Activated CD4-positive, alpha-beta T cell treated with anti-CD3 and anti-CD28 coated beads for 36 hours (primary cell): ENCODE data around the gene GPR156. TPM values are rescaled to one million over a fixed set of nuclear protein-coding genes. Genes with fewer than 3 reads are reported as not detected.
A peak's percentile ranks its signal among the peaks of the same experiment; 100 is the strongest.

Experiments
- ATAC-seq: fragments of 200-7000 bp; cut with Tn5 transposase; one replicate; pipeline ENCODE4 v1.10.0; 2021; ENCODE audit warnings: mild to moderate bottlenecking, moderate library complexity
- CTCF ChIA-PET: fragments of 350-600 bp; sonication (Branson Sonifier 250); formaldehyde crosslinking; loops from one replicate; lab custom pipeline; 2021; ENCODE audit warnings: antibody characterized with exemption; lab: Charles Lee
- POLR2A ChIA-PET: fragments of 350-600 bp; sonication (Branson Sonifier 250); formaldehyde crosslinking; loops from one replicate; lab custom pipeline; 2021; ENCODE audit warnings: antibody characterized with exemption, inconsistent platforms; lab: Charles Lee
- DNase-seq: peaks from one replicate; pipeline ENCODE4 v3.0.0-alpha.2; 2020
- H3K27ac Mint-ChIP-seq: one replicate; pipeline ENCODE4 v1.8.0; 2021; ENCODE audit warnings: mixed read lengths
- H3K27me3 Mint-ChIP-seq: one replicate; pipeline ENCODE4 v1.8.0; 2021; ENCODE audit warnings: mixed read lengths
- H3K36me3 Mint-ChIP-seq: one replicate; pipeline ENCODE4 v1.8.0; 2021; ENCODE audit warnings: low read depth, mixed read lengths
- H3K4me1 Mint-ChIP-seq: one replicate; pipeline ENCODE4 v1.8.0; 2021; ENCODE audit warnings: mixed read lengths
- H3K4me3 Mint-ChIP-seq: one replicate; pipeline ENCODE4 v1.8.0; 2021; ENCODE audit warnings: mild to moderate bottlenecking, moderate library complexity, mixed read lengths
- H3K9me3 Mint-ChIP-seq: one replicate; pipeline ENCODE4 v1.8.0; 2021; ENCODE audit warnings: low read depth, mixed read lengths
- intact Hi-C, 2 experiments: fragments of 100-400 bp; cut with DNase I in 1 of 2; cut with micrococcal nuclease in 1 of 2; formaldehyde crosslinking; loops; one replicate each; pipeline versions ENCODE4 v1.14.2 to v1.15.1; 2022 to 2024; cut with DNase I, micrococcal nuclease
- total RNA-seq, 2 experiments: library from RNA; stranded (reverse); gene quantifications; one replicate each; pipeline ENCODE4 v1.2.3, GENCODE V29; 2021

Gene GPR156
- total RNA-seq, 2 experiments from 2014 or later, result 0.11 TPM; not detected in 1

- ATAC-seq (no peak), DNase-seq (no peak)
- intact Hi-C loops, result no loop called here
- Mint-ChIP-seq H3K4me1 (no peaks in the 10 kb centered on the region), H3K9me3 (no peaks in the 10 kb centered on the region), H3K36me3 (no peaks in the 10 kb centered on the region), H3K27me3 (peaks cover 27% of the 10 kb centered on the region), H3K27ac (no peak overlapping the region), H3K4me3 (no peak overlapping the region)
- ChIA-PET CTCF (no interaction called here), POLR2A (no interaction called here)
Measured at GRCh38 chr3:120274739-120275167, 10.3 kb downstream of the GPR156 start.

GRCh38 chr3:120272286-120272685, 12.7 kb downstream of the GPR156 start:
- Mint-ChIP-seq H3K27me3 (peaks cover 17% of the 10 kb centered on the region), H3K4me3 (no peak overlapping the region), H3K4me1 (no peaks in the 10 kb centered on the region), H3K9me3 (no peaks in the 10 kb centered on the region), H3K27ac (no peak overlapping the region), H3K36me3 (no peaks in the 10 kb centered on the region)
- ATAC-seq (no peak), DNase-seq (no peak)
- ChIA-PET CTCF (interaction anchor here (1.0 kb wide), 1 partner anchor 20 kb away, joined by 3 read pairs; no protein-coding TSS in a partner anchor), POLR2A (no interaction called here)
- intact Hi-C loops, result no loop called here

DNA sequence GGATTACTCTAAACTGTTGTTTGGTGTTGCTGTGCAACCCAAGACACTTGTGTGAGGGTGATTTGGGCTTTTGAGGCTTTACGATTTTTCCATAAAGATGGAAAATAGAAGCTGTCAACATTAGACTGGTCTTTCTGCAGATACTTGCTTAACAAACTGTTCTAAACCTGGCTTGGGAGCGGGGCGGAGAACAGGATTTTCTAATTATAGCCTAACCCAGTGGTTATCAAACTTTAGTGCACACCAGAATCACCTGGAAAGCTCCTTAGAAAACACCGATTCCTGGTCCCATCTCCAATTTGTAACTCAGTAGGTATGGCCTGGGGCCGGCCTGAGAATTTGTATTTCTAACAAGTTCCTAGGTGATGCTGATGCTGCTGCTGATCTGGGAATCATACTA, 19.0 kb downstream of the GPR156 start:
- ChIA-PET POLR2A (no interaction called here), CTCF (no interaction called here)
- H3K4me1 Mint-ChIP-seq, result no peaks in the 10 kb centered on the region
- H3K9me3 Mint-ChIP-seq, result no peaks in the 10 kb centered on the region
- H3K4me3 Mint-ChIP-seq, result no peak overlapping the region
- DNase-seq (no peak), ATAC-seq (no peak)
- intact Hi-C loops, result no loop called here
- H3K36me3 Mint-ChIP-seq, result no peaks in the 10 kb centered on the region
- peaks cover 10% of the 10 kb centered on the region for H3K27me3 Mint-ChIP-seq
- H3K27ac Mint-ChIP-seq, result no peak overlapping the region

- H3K9me3 Mint-ChIP-seq, result no peaks in the 10 kb centered on the region
- peaks cover 10% of the 10 kb centered on the region for H3K27me3 Mint-ChIP-seq
- CTCF ChIA-PET, result no interaction called here
- no peaks in the 10 kb centered on the region for H3K4me1 Mint-ChIP-seq
- POLR2A ChIA-PET, result no interaction called here
- DNase-seq, result no peak
- ATAC-seq, result no peak
- no peak overlapping the region for H3K4me3 Mint-ChIP-seq
- no peaks in the 10 kb centered on the region for H3K36me3 Mint-ChIP-seq
- H3K27ac Mint-ChIP-seq, result no peak overlapping the region
- intact Hi-C loops, result no loop called here
Measured at GRCh38 chr3:120264963-120265362, 20.1 kb downstream of the GPR156 start.

DNA sequence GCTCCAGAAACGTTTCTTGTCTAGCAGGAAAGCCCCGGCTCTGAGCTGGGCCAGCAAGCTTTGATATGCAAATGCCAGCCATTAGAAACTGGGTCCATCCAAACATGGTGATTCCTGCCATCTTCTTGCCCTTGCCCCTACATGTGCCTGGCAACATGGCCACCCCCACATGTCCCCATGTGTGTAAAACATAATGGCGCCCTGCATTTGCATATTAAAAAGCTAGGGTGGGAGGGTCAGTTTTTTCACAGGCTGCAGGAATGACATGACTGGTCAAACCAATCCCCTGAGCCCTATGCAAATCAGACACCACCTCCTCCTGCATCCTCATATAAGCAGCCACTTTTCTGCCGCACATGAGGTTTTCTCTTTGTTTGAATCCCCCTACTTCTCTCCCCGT, 21.2 kb downstream of the GPR156 start:
- Mint-ChIP-seq H3K27me3 (peaks cover 10% of the 10 kb centered on the region), H3K4me1 (no peaks in the 10 kb centered on the region), H3K4me3 (no peak overlapping the region), H3K36me3 (no peaks in the 10 kb centered on the region), H3K27ac (no peak overlapping the region), H3K9me3 (no peaks in the 10 kb centered on the region)
- ChIA-PET CTCF (no interaction called here), POLR2A (no interaction called here)
- intact Hi-C loops, result no loop called here
- ATAC-seq (no peak), DNase-seq (no peak)

DNA sequence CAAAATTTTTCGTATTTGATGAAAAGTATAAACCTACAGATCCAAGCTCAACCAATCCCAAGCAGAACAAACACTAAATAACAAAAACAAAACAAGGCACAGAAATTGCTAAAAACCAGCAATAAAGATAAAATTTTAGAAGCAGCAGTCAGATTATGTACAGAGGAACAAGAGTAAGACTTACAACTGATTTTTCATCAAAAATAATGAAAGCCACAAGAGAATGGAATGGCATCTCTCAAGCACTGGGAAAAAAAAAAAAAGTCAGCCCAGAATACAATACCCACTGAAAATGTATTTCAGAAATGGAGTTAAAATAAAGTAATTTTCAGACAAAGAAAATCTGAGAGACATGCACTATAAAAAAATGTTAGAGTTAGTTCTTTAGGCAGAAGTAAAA, 27.0 kb downstream of the GPR156 start:
- H3K27ac Mint-ChIP-seq, result no peak overlapping the region
- peaks cover 9% of the 10 kb centered on the region for H3K27me3 Mint-ChIP-seq
- H3K36me3 Mint-ChIP-seq, result peaks cover 2% of the 10 kb centered on the region
- no peak for DNase-seq
- H3K9me3 Mint-ChIP-seq, result peaks cover 9% of the 10 kb centered on the region
- intact Hi-C loops, result no loop called here
- ChIA-PET POLR2A (no interaction called here), CTCF (no interaction called here)
- H3K4me3 Mint-ChIP-seq, result no peak overlapping the region
- no peaks in the 10 kb centered on the region for H3K4me1 Mint-ChIP-seq
- ATAC-seq, result no peak

GRCh38 chr3:120245386-120245785, 39.6 kb downstream of the GPR156 start:
- POLR2A ChIA-PET, result no interaction called here
- Mint-ChIP-seq H3K9me3 (no peaks in the 10 kb centered on the region), H3K27ac (no peak overlapping the region), H3K4me1 (no peaks in the 10 kb centered on the region), H3K27me3 (peaks cover 12% of the 10 kb centered on the region), H3K4me3 (no peak overlapping the region), H3K36me3 (no peaks in the 10 kb centered on the region)
- intact Hi-C loops, result loop anchor here (2.0 to 10.0 kb wide), 3 partner anchors 109 to 549 kb away; no protein-coding TSS in a partner anchor
- CTCF ChIA-PET, result interaction anchor here (0.5 to 4.2 kb wide), 10 partner anchors 24 to 424 kb away, joined by 3 to 131 read pairs (median 4); no protein-coding TSS in a partner anchor
- no peak for DNase-seq
- ATAC-seq, result no peak

- H3K4me1 Mint-ChIP-seq, result no peaks in the 10 kb centered on the region
- intact Hi-C loops, result loop anchor here (1.0 to 10.0 kb wide), 6 partner anchors 110 to 552 kb away; no protein-coding TSS in a partner anchor
- POLR2A ChIA-PET, result no interaction called here
- CTCF ChIA-PET, result interaction anchor here (0.5 to 4.2 kb wide), 12 partner anchors 10 to 423 kb away, joined by 3 to 131 read pairs (median 4); no protein-coding TSS in a partner anchor
- no peak overlapping the region for H3K27ac Mint-ChIP-seq
- no peaks in the 10 kb centered on the region for H3K36me3 Mint-ChIP-seq
- DNase-seq (no peak), ATAC-seq (no peak)
- peaks cover 14% of the 10 kb centered on the region for H3K27me3 Mint-ChIP-seq
- H3K4me3 Mint-ChIP-seq, result no peak overlapping the region
- no peaks in the 10 kb centered on the region for H3K9me3 Mint-ChIP-seq
Measured at GRCh38 chr3:120244834-120245225, 40.2 kb downstream of the GPR156 start.

- no peaks in the 10 kb centered on the region for H3K9me3 Mint-ChIP-seq
- peaks cover 30% of the 10 kb centered on the region for H3K27me3 Mint-ChIP-seq
- H3K4me1 Mint-ChIP-seq, result no peaks in the 10 kb centered on the region
- ChIA-PET CTCF (interaction anchor here (0.7 to 3.8 kb wide), 4 partner anchors 11 to 555 kb away, joined by 3 to 15 read pairs (median 3); no protein-coding TSS in a partner anchor), POLR2A (no interaction called here)
- intact Hi-C loops, result loop anchor here (5.0 to 10.0 kb wide), 2 partner anchors 555 to 558 kb away; no protein-coding TSS in a partner anchor
- DNase-seq, result no peak
- no peak overlapping the region for H3K27ac Mint-ChIP-seq
- no peak for ATAC-seq
- H3K36me3 Mint-ChIP-seq, result no peaks in the 10 kb centered on the region
- H3K4me3 Mint-ChIP-seq, result no peak overlapping the region
Measured at GRCh38 chr3:120239644-120240043, 45.4 kb downstream of the GPR156 start.

DNA sequence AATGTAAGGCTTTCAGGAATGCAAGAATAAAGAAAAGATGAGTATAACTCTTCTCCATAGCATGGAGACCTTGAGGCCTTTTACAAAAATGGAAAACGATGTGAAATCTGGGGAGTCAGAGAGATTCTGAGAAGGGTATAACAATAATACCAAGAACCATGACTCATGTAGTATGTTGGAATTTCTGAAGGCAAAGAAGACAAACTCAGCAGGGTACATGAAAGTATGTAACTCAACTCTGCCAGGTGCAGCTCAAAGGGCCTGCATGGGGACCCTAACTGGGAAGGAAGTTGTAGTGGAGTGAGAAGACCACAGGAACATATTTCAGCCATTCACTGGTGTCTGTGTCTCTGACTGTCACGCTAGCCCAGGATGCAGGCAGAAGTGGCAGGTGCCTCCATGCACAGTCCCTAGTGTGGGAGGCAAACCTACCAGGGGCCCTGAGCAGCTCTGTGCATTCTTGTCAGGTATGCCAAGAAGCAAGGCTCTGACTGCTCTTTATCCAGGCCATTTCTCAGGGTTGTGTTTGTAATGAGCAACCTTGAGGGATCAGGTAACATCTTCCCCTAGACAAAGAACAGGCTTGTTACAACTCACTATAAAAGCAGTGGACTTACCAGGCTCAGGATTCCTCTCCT, 57.2 kb downstream of the GPR156 start:
- POLR2A ChIA-PET, result no interaction called here
- no peak overlapping the region for H3K4me3 Mint-ChIP-seq
- DNase-seq (peak; percentile 10), ATAC-seq (peak; percentile 64)
- CTCF ChIA-PET, result interaction anchor here (0.5 to 1.4 kb wide), 4 partner anchors 16 to 189 kb away, joined by 3 to 5 read pairs (median 4); no protein-coding TSS in a partner anchor
- no peaks in the 10 kb centered on the region for H3K9me3 Mint-ChIP-seq
- no peaks in the 10 kb centered on the region for H3K36me3 Mint-ChIP-seq
- H3K27me3 Mint-ChIP-seq, result no peaks in the 10 kb centered on the region
- peaks cover 4% of the 10 kb centered on the region for H3K4me1 Mint-ChIP-seq
- intact Hi-C loops, result no loop called here
- no peak overlapping the region for H3K27ac Mint-ChIP-seq

GRCh38 chr3:120224237-120224636, 60.8 kb downstream of the GPR156 start:
- Mint-ChIP-seq H3K4me1 (peaks cover 4% of the 10 kb centered on the region), H3K27me3 (no peaks in the 10 kb centered on the region), H3K36me3 (no peaks in the 10 kb centered on the region), H3K9me3 (no peaks in the 10 kb centered on the region), H3K27ac (no peak overlapping the region), H3K4me3 (no peak overlapping the region)
- CTCF ChIA-PET, result interaction anchor here (1.6 kb wide), 1 partner anchor 20 kb away, joined by 5 read pairs; no protein-coding TSS in a partner anchor
- DNase-seq, result no peak
- no peak for ATAC-seq
- intact Hi-C loops, result no loop called here
- POLR2A ChIA-PET, result no interaction called here

- ChIA-PET CTCF (interaction anchor here (1.1 to 1.5 kb wide), 2 partner anchors 26 to 198 kb away, joined by 3 to 4 read pairs; no protein-coding TSS in a partner anchor), POLR2A (no interaction called here)
- ATAC-seq (no peak), DNase-seq (no peak)
- Mint-ChIP-seq H3K36me3 (no peaks in the 10 kb centered on the region), H3K27ac (no peak overlapping the region), H3K4me1 (no peaks in the 10 kb centered on the region), H3K4me3 (no peak overlapping the region), H3K9me3 (no peaks in the 10 kb centered on the region), H3K27me3 (no peaks in the 10 kb centered on the region)
- intact Hi-C loops, result no loop called here
Measured at GRCh38 chr3:120218981-120219380, 66.0 kb downstream of the GPR156 start.
